NT2/D1 (cell line): Measurements from ENCODE around the gene CR1.

Source experiments
- YY1 ChIP-seq: IDR thresholded peaks from 2 replicates; pipeline ENCODE4 v1.6.1; 2011; ENCODE audit not compliant: insufficient read length, insufficient read depth
- ZNF274 ChIP-seq: IDR thresholded peaks from 2 replicates; pipeline ENCODE4 v1.6.1; 2011; ENCODE audit warnings: mild to moderate bottlenecking, low read depth, low read length

DNA sequence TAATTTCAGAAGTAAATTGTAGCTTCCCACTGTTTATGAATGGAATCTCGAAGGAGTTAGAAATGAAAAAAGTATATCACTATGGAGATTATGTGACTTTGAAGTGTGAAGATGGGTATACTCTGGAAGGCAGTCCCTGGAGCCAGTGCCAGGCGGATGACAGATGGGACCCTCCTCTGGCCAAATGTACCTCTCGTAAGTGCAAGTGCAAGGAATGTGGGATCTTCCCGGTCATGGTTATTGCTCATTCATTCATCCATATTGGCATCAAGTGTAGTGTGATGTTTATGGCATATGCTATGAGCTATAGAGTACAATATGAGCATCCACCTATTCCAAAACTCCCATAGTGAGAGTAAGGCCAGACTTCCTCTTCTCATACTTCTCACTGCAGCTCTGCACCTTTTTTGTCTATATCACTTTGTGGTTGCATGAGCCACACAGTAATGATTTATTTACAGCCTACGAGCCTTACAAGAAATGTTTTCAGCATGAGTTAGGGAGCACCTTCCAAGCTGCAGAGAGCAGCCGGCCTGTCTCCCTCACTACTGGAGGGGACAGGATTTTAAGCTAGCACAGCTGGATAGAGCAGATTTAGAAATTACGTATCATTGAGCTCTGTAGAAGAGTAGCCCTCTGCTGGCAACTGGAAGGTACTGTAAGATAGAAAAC is 124.0 kb downstream of the CR1 start:
- no peak for TF ChIP-seq YY1
- TF ChIP-seq ZNF274 = no peak
